Cardiac muscle cell (in vitro differentiated cells and primary cell): Measurements from ENCODE around the gene KIF7. TPM values are rescaled to one million over a fixed set of nuclear protein-coding genes. Genes with fewer than 3 reads are reported as not detected.

Source experiments
- DNase-seq, 2 donors: peaks; one replicate each; pipeline versions ENCODE4 v3.0.0 to v3.0.0-alpha.2; 2010 to 2017; ENCODE audit warnings: low read depth in 1 of 2, low spot score in 1 of 2
- H3K27ac ChIP-seq: fragments of 200-600 bp; sonication (generic); 2 replicates; pipeline ENCODE4 v1.5.1; 2016
- H3K27me3 ChIP-seq: fragments of 200-600 bp; sonication (generic); 2 replicates; pipeline ENCODE4 v1.6.0; 2016; ENCODE audit warnings: control low read depth
- H3K36me3 ChIP-seq: fragments of 200-600 bp; sonication (generic); 2 replicates; pipeline ENCODE4 v1.5.1; 2016; ENCODE audit warnings: control low read depth
- H3K4me1 ChIP-seq: fragments of 200-600 bp; sonication (generic); 2 replicates; pipeline ENCODE4 v1.8.1; 2017; ENCODE audit warnings: low read depth, mild to moderate bottlenecking, mixed run types
- H3K4me3 ChIP-seq: fragments of 200-600 bp; sonication (generic); 2 replicates; pipeline ENCODE4 v1.5.1; 2016; ENCODE audit warnings: mild to moderate bottlenecking
- H3K9me3 ChIP-seq: fragments of 200-600 bp; sonication (generic); 2 replicates; pipeline ENCODE4 v1.5.1; 2017; ENCODE audit warnings: low read depth, mild to moderate bottlenecking, control low read depth
- polyA plus RNA-seq: library from polyadenylated mRNA; unstranded; fragments of >200 nt; fragmentation: Nextera tagmentation; extraction: Ambion mirVana; gene quantifications from 2 replicates; pipeline ENCODE4 v1.2.1, GENCODE V29; 2016
- total RNA-seq: library from RNA; depleted of rRNA; stranded (reverse); fragments of >200 nt; gene quantifications from 2 replicates; pipeline ENCODE4 v1.2.3, GENCODE V29; 2016
- TF ChIP-seq, protein P1 (sequence below): IDR thresholded peaks from 2 replicates; pipeline ENCODE4 v1.5.1; 2012; ENCODE audit warnings: low read depth, mild to moderate bottlenecking, low read length

The KIF7 gene
- total and polyA plus RNA-seq, 2 experiments from 2014 or later = 12.5 to 33.8 TPM

DNA sequence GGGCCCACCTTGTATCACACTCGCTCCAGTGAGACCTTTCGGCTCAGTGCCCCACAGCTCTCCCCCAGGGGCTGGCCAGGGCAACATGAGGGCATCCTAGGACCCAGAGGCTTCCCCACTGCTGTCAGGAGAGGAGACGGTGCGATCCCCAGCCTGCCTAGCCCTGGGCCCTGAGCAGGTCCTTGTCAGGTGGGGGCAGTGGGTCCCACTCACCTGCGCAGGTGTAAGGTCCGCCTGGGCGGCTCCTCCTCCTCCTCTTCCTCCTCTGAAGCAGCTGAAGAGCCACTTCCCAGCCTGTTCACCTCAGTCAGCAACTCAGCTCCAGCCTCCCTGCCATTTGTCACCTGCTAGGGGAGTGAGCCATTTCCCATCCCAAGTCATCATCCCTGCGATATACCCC, 9.6 kb downstream of the KIF7 start:
- H3K4me1 ChIP-seq = no peaks in the 10 kb centered on the region
- no peaks in the 10 kb centered on the region for H3K9me3 ChIP-seq
- H3K27ac ChIP-seq = no peak overlapping the region
- H3K4me3 ChIP-seq = no peak overlapping the region
- DNase-seq = no peak
- H3K27me3 ChIP-seq = no peaks in the 10 kb centered on the region
- peaks cover 22% of the 10 kb centered on the region for H3K36me3 ChIP-seq
- TF ChIP-seq, protein P1, sequence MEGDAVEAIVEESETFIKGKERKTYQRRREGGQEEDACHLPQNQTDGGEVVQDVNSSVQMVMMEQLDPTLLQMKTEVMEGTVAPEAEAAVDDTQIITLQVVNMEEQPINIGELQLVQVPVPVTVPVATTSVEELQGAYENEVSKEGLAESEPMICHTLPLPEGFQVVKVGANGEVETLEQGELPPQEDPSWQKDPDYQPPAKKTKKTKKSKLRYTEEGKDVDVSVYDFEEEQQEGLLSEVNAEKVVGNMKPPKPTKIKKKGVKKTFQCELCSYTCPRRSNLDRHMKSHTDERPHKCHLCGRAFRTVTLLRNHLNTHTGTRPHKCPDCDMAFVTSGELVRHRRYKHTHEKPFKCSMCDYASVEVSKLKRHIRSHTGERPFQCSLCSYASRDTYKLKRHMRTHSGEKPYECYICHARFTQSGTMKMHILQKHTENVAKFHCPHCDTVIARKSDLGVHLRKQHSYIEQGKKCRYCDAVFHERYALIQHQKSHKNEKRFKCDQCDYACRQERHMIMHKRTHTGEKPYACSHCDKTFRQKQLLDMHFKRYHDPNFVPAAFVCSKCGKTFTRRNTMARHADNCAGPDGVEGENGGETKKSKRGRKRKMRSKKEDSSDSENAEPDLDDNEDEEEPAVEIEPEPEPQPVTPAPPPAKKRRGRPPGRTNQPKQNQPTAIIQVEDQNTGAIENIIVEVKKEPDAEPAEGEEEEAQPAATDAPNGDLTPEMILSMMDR = no peak

DNA sequence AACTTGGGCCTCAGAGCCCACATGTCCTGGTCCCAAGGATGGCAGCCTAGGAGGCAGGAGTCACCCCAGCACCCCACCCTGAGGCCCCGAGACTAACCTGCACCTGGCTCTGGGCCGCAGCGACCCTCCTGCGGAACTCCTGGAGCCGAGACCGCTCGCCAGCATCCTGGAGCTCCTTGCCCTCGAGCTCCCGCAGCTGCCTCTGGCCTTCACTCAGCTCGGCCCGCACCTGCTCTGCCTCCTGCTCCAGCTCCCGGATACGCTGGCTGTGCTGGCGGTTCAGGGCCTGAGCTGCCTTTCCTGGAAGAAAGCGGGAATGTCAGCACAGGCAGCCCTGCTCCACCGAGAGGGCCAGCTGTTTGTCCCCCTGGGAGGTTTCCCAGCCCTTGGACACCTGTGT, 13.2 kb downstream of the KIF7 start:
- no peak for DNase-seq
- Histone ChIP-seq H3K4me3 (no peak overlapping the region), H3K27me3 (no peaks in the 10 kb centered on the region), H3K4me1 (no peaks in the 10 kb centered on the region), H3K36me3 (peaks cover 25% of the 10 kb centered on the region), H3K27ac (no peak overlapping the region), H3K9me3 (no peaks in the 10 kb centered on the region)
- TF ChIP-seq, protein P1 = no peak

DNA sequence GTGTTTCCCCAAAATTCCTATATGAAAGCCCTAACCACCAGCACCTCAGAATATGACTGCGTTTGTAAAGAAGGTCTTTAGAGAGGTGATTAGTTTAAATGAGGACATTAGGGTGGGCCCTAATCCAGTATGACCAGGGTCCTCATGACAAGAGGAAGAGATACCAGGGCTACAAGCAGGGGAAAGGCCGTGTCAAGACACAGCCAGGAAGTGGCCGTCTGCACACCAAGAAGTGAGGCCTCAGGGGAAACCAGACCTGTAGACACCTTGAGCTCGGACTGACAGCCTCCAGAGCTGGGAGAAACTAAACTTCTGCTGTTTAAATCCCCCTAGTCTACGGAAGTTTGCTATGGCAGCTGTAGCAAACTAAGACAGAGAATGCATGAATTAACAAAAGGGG, 14.2 kb downstream of the KIF7 start:
- TF ChIP-seq, protein P1 = no peak
- Histone ChIP-seq H3K27ac (no peak overlapping the region), H3K9me3 (no peaks in the 10 kb centered on the region), H3K36me3 (peaks cover 22% of the 10 kb centered on the region), H3K27me3 (no peaks in the 10 kb centered on the region), H3K4me1 (no peaks in the 10 kb centered on the region), H3K4me3 (no peak overlapping the region)
- DNase-seq = no peak

DNA sequence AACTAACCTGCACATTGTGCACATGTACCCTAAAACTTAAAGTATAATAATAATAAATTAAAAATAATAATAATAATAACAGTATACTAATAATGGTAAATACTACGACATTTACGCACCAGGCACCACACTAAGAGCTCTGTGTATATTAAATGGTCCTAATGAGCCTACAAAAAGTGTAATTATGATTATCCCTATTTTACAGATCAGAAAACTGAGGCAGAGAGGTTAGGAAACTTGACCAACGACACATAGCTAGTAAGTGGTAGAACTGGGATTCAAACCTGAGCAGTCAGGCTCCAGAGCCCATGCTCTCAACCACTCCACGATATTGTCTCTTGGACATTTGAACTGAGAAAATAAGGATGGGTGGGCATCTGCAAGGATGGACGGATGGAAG, 15.0 kb downstream of the KIF7 start:
- no peaks in the 10 kb centered on the region for H3K27me3 ChIP-seq
- no peak for DNase-seq
- no peak overlapping the region for H3K27ac ChIP-seq
- peaks cover 21% of the 10 kb centered on the region for H3K36me3 ChIP-seq
- TF ChIP-seq, protein P1 = no peak
- no peaks in the 10 kb centered on the region for H3K4me1 ChIP-seq
- no peaks in the 10 kb centered on the region for H3K9me3 ChIP-seq
- H3K4me3 ChIP-seq = no peak overlapping the region

DNA sequence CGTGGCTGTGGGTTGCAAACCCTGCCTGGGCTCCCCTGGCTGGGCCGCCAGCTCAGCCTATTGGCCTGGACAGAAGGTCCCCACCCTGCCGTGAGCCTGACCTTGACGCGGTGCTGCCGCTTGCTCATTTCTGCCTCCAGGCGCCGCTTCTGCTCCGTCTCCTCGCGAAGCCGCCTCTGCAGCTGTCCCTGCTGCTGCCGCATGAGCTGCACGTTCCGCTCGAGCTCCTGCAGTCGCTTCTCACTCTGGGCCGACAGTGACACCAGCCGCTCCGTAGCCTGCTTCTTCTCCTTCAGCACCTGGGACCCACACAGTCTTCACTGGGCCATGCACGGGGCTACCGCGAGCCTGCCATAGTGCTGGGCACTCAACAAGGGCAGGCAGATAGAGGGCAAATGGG, 21.7 kb downstream of the KIF7 start:
- Histone ChIP-seq H3K27me3 (no peaks in the 10 kb centered on the region), H3K4me1 (no peaks in the 10 kb centered on the region), H3K36me3 (peaks cover 49% of the 10 kb centered on the region), H3K27ac (no peak overlapping the region), H3K9me3 (no peaks in the 10 kb centered on the region), H3K4me3 (no peak overlapping the region)
- DNase-seq = no peak
- TF ChIP-seq, protein P1 = no peak
